DND-41 (cell line): ENCODE data around the gene ABI3BP.

Experiments used
- EZH2 ChIP-seq: IDR thresholded peaks from 3 replicates; pipeline ENCODE4 v1.6.1; 2012; ENCODE audit warnings: borderline replicate concordance, low read depth, mild to moderate bottlenecking, moderate library complexity, low read length, inconsistent platforms; ENCODE audit not compliant: severe bottlenecking
- TF ChIP-seq, protein P1 (sequence below): IDR thresholded peaks from 2 replicates; pipeline ENCODE4 v1.5.1; 2012; ENCODE audit warnings: borderline replicate concordance, low read length, moderate library complexity, mild to moderate bottlenecking; ENCODE audit not compliant: poor library complexity, severe bottlenecking; ENCODE audit errors: extremely low read depth

DNA sequence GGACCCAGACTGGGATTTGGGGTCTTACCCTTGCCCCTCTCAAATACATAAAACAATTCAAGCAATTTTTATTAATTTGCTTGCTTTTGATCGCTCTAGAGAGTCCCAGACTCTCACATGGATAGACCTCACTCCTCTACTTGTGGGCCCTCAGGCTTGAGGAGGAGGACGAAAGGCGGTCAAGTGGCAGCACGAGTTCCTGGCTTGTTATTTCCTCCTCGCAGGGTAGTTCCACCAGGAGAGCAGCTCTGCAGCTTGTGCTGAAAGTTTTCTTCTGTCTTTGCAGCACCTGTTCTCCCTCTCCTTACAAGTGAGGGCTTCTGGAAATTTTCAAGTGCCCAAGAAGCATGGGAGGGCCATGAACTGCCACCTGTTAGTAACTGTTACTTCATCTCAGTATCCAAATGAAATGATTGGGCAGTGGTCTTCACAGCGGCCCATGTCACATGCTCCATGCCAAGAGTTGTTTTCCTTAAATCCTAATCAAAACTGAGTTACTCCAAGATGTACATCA, 22.7 kb downstream of the ABI3BP start:
- TF ChIP-seq, protein P1, sequence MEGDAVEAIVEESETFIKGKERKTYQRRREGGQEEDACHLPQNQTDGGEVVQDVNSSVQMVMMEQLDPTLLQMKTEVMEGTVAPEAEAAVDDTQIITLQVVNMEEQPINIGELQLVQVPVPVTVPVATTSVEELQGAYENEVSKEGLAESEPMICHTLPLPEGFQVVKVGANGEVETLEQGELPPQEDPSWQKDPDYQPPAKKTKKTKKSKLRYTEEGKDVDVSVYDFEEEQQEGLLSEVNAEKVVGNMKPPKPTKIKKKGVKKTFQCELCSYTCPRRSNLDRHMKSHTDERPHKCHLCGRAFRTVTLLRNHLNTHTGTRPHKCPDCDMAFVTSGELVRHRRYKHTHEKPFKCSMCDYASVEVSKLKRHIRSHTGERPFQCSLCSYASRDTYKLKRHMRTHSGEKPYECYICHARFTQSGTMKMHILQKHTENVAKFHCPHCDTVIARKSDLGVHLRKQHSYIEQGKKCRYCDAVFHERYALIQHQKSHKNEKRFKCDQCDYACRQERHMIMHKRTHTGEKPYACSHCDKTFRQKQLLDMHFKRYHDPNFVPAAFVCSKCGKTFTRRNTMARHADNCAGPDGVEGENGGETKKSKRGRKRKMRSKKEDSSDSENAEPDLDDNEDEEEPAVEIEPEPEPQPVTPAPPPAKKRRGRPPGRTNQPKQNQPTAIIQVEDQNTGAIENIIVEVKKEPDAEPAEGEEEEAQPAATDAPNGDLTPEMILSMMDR, result no peak
- TF ChIP-seq EZH2, result no peak
